DOHH2 (cell line): ENCODE measurements around the gene AFP.

ENCODE experiments used
- H3F3A ChIP-seq: fragments of 200-600 bp; sonication (generic), shearing (Covaris generic); 2 replicates; pipeline ENCODE4 v1.6.0; 2016; ENCODE audit warnings: antibody characterized with exemption, mild to moderate bottlenecking; ENCODE audit not compliant: control insufficient read depth, insufficient read depth
- H3K27ac ChIP-seq: fragments of 200-600 bp; sonication (generic); 2 replicates; pipeline ENCODE4 v1.5.1; 2014; ENCODE audit warnings: low read depth, mild to moderate bottlenecking, low read length, moderate library complexity
- H3K27me3 ChIP-seq: fragments of 200-600 bp; sonication (generic); 2 replicates; pipeline ENCODE4 v1.6.1; 2014; ENCODE audit warnings: mild to moderate bottlenecking, low read length, mixed read lengths; ENCODE audit not compliant: control insufficient read depth
- H3K36me3 ChIP-seq: fragments of 200-600 bp; sonication (generic); 2 replicates; pipeline ENCODE4 v1.6.1; 2014; ENCODE audit warnings: mild to moderate bottlenecking, low read length, moderate library complexity, mixed read lengths; ENCODE audit not compliant: control insufficient read depth
- H3K4me1 ChIP-seq: fragments of 200-600 bp; sonication (generic); 2 replicates; pipeline ENCODE4 v1.6.1; 2014; ENCODE audit warnings: mild to moderate bottlenecking, low read length, mixed read lengths; ENCODE audit not compliant: control insufficient read depth
- H3K4me2 ChIP-seq: fragments of 200-600 bp; sonication (generic); 2 replicates; pipeline ENCODE4 v1.6.0; 2014; ENCODE audit warnings: mild to moderate bottlenecking, low read length, moderate library complexity
- H3K4me3 ChIP-seq: fragments of 200-600 bp; sonication (generic); 2 replicates; pipeline ENCODE4 v1.5.1; 2014; ENCODE audit warnings: mild to moderate bottlenecking, low read length, mixed read lengths
- H3K79me2 ChIP-seq: fragments of 200-600 bp; sonication (generic); 2 replicates; pipeline ENCODE4 v1.6.1; 2014; ENCODE audit warnings: mild to moderate bottlenecking, low read length, mixed read lengths; ENCODE audit not compliant: control insufficient read depth
- H3K9me2 ChIP-seq: fragments of 200-600 bp; sonication (generic); replicated peaks from 2 replicates; pipeline ENCODE4 v1.6.1; 2014; ENCODE audit warnings: mild to moderate bottlenecking, low read length, mixed read lengths; ENCODE audit not compliant: control insufficient read depth
- H3K9me3 ChIP-seq: fragments of 200-600 bp; sonication (generic); 2 replicates; pipeline ENCODE4 v1.6.1; 2014; ENCODE audit warnings: antibody characterized with exemption, low read length, mixed read lengths; ENCODE audit not compliant: control insufficient read depth, insufficient read depth
- H4K20me1 ChIP-seq: fragments of 200-600 bp; sonication (generic); 2 replicates; pipeline ENCODE4 v1.6.0; 2014; ENCODE audit warnings: low read depth, mild to moderate bottlenecking, antibody characterized with exemption, low read length, moderate library complexity; ENCODE audit not compliant: control insufficient read depth, insufficient read depth
- EZH2phosphoT487 ChIP-seq: fragments of 200-600 bp; sonication (generic); IDR thresholded peaks from 2 replicates; pipeline ENCODE4 v1.6.1; 2017; ENCODE audit warnings: borderline replicate concordance, mild to moderate bottlenecking, antibody characterized with exemption, low read length, moderate library complexity, mixed read lengths
- TF ChIP-seq, protein P1 (sequence below): fragments of 200-600 bp; sonication (generic); IDR thresholded peaks from one replicate; pipeline ENCODE4 v1.5.1; 2014; ENCODE audit warnings: antibody characterized with exemption, mild to moderate bottlenecking, low read depth, low read length; ENCODE audit not compliant: poor library complexity, severe bottlenecking

Gene AFP

GRCh38 chr4:73414936-73415271 lies 21.1 kb upstream of the AFP start:
- Histone ChIP-seq H3K9me2 (no peaks in the 10 kb centered on the region), H3K9me3 (no peaks in the 10 kb centered on the region), H3K4me2 (no peak overlapping the region), H3K79me2 (no peaks in the 10 kb centered on the region), H3K36me3 (no peaks in the 10 kb centered on the region), H3K27ac (no peak overlapping the region), H3K4me3 (no peak overlapping the region), H3K27me3 (no peaks in the 10 kb centered on the region; the same call in 1 of the 2 replicates), H3F3A (no peaks in the 10 kb centered on the region), H3K4me1 (no peaks in the 10 kb centered on the region), H4K20me1 (no peaks in the 10 kb centered on the region)
- TF ChIP-seq, protein P1, sequence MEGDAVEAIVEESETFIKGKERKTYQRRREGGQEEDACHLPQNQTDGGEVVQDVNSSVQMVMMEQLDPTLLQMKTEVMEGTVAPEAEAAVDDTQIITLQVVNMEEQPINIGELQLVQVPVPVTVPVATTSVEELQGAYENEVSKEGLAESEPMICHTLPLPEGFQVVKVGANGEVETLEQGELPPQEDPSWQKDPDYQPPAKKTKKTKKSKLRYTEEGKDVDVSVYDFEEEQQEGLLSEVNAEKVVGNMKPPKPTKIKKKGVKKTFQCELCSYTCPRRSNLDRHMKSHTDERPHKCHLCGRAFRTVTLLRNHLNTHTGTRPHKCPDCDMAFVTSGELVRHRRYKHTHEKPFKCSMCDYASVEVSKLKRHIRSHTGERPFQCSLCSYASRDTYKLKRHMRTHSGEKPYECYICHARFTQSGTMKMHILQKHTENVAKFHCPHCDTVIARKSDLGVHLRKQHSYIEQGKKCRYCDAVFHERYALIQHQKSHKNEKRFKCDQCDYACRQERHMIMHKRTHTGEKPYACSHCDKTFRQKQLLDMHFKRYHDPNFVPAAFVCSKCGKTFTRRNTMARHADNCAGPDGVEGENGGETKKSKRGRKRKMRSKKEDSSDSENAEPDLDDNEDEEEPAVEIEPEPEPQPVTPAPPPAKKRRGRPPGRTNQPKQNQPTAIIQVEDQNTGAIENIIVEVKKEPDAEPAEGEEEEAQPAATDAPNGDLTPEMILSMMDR = no peak
- no peak for TF ChIP-seq EZH2phosphoT487

GRCh38 chr4:73415807-73416238 lies 20.2 kb upstream of the AFP start:
- no peak for TF ChIP-seq EZH2phosphoT487
- TF ChIP-seq, protein P1 = no peak
- Histone ChIP-seq H3K4me2 (no peak overlapping the region), H3K79me2 (no peaks in the 10 kb centered on the region), H3K9me3 (no peaks in the 10 kb centered on the region), H3K36me3 (no peaks in the 10 kb centered on the region), H3K9me2 (no peaks in the 10 kb centered on the region), H3K27ac (no peak overlapping the region), H3K4me1 (no peaks in the 10 kb centered on the region), H3K27me3 (no peaks in the 10 kb centered on the region; the same call in 1 of the 2 replicates), H3K4me3 (no peak overlapping the region), H3F3A (no peaks in the 10 kb centered on the region), H4K20me1 (no peaks in the 10 kb centered on the region)

DNA sequence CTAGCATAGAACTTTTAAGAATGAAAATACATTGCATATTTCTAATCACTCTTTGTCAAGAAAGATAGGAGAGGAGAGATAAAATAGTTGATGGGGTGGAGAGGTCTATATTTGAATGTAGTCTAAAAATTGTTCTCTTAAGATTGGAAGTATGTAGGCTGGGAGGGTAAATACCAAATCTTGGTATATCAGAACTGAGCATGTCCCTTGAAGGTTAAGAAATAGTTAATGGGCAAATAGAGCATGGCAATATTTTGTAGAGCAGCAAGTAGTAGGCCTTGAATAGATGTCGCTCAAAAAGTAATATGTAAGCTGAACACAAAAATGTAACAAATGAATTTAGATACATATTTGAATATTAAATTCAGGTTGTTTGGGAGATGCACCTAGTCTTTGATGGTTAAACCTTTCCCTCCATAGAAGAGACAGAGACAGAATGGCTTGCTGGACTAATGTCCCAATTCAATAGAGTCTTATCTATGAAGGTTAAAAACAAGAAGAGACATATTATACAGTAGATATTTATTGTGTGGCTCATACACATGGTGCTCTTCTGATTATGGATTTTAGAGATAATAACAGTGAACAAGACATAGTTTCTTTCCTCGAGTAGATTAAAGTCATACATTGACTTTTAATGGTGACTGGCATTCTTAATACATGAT lies 19.5 kb upstream of the AFP start:
- no peaks in the 10 kb centered on the region for H3K79me2 ChIP-seq
- TF ChIP-seq EZH2phosphoT487 = no peak
- TF ChIP-seq, protein P1 = no peak
- H3K4me2 ChIP-seq = no peak overlapping the region
- H3K27me3 ChIP-seq = no peaks in the 10 kb centered on the region
- no peaks in the 10 kb centered on the region for H3K36me3 ChIP-seq
- H3F3A ChIP-seq = no peaks in the 10 kb centered on the region
- H3K4me3 ChIP-seq = no peak overlapping the region
- H3K9me3 ChIP-seq = no peaks in the 10 kb centered on the region
- H3K9me2 ChIP-seq = no peaks in the 10 kb centered on the region
- no peak overlapping the region for H3K27ac ChIP-seq
- no peaks in the 10 kb centered on the region for H4K20me1 ChIP-seq
- no peaks in the 10 kb centered on the region for H3K4me1 ChIP-seq
